GM21825 (cell line): ENCODE results near the gene DYRK1A.

ENCODE experiments used
- ATAC-seq: cut with Tn5 transposase; IDR thresholded peaks from one replicate; pipeline ENCODE4 v1.9.1; 2021; ENCODE audit warnings: mild to moderate bottlenecking, moderate library complexity; ENCODE audit not compliant: unreplicated experiment

Gene DYRK1A

GRCh38 chr21:37383784-37384311 is 17.3 kb downstream of the DYRK1A start:
- no peak for ATAC-seq

- no peak for ATAC-seq
Observed at GRCh38 chr21:37384416-37384815, 17.8 kb downstream of the DYRK1A start.

GRCh38 chr21:37385179-37385765 is 18.7 kb downstream of the DYRK1A start:
- ATAC-seq: no peak

GRCh38 chr21:37386151-37386550 is 19.6 kb downstream of the DYRK1A start:
- no peak for ATAC-seq

GRCh38 chr21:37389456-37389855 is 22.9 kb downstream of the DYRK1A start:
- no peak for ATAC-seq

GRCh38 chr21:37391666-37392065 is 25.1 kb downstream of the DYRK1A start:
- no peak for ATAC-seq

GRCh38 chr21:37392441-37392840 is 25.9 kb downstream of the DYRK1A start:
- ATAC-seq: no peak

- ATAC-seq: no peak
Observed at GRCh38 chr21:37393030-37393429, 26.5 kb downstream of the DYRK1A start.

GRCh38 chr21:37393786-37394185 is 27.2 kb downstream of the DYRK1A start:
- no peak for ATAC-seq

- no peak for ATAC-seq
Observed at GRCh38 chr21:37395961-37396360, 29.4 kb downstream of the DYRK1A start.

GRCh38 chr21:37396855-37397254 is 30.3 kb downstream of the DYRK1A start:
- no peak for ATAC-seq

- no peak for ATAC-seq
Observed at GRCh38 chr21:37398697-37399096, 32.1 kb downstream of the DYRK1A start.

GRCh38 chr21:37402251-37402867 is 35.8 kb downstream of the DYRK1A start:
- no peak for ATAC-seq

GRCh38 chr21:37405629-37406028 is 39.1 kb downstream of the DYRK1A start:
- ATAC-seq: no peak

- ATAC-seq: peak; percentile 49
Observed at GRCh38 chr21:37407719-37408420, 41.3 kb downstream of the DYRK1A start.

- ATAC-seq: peak; percentile 8
Observed at GRCh38 chr21:37408464-37409193, 42.1 kb downstream of the DYRK1A start.

GRCh38 chr21:37410639-37411038 is 44.1 kb downstream of the DYRK1A start:
- no peak for ATAC-seq

- no peak for ATAC-seq
Observed at GRCh38 chr21:37412603-37413360, 46.2 kb downstream of the DYRK1A start.

- no peak for ATAC-seq
Observed at GRCh38 chr21:37413553-37414291, 47.1 kb downstream of the DYRK1A start.
